ENCODE data around the gene LSR. TPM values are rescaled to one million over a fixed set of nuclear protein-coding genes. Genes with fewer than 3 reads are reported as not detected.

Gene LSR
- total RNA-seq, 1 experiment from 2014 or later: 0.23 TPM

GRCh38 chr19:35246466-35247092 is 2.2 kb upstream of the LSR start:
- DNase-seq (ENCODE audit: low read depth): no peak

- DNase-seq (ENCODE audit: low read depth): no peak
Observed at GRCh38 chr19:35247526-35248309, 1.1 kb upstream of the LSR start.

GRCh38 chr19:35249146-35249847 is 495 bp downstream of the LSR start:
- DNase-seq (ENCODE audit: low read depth): no peak

DNA sequence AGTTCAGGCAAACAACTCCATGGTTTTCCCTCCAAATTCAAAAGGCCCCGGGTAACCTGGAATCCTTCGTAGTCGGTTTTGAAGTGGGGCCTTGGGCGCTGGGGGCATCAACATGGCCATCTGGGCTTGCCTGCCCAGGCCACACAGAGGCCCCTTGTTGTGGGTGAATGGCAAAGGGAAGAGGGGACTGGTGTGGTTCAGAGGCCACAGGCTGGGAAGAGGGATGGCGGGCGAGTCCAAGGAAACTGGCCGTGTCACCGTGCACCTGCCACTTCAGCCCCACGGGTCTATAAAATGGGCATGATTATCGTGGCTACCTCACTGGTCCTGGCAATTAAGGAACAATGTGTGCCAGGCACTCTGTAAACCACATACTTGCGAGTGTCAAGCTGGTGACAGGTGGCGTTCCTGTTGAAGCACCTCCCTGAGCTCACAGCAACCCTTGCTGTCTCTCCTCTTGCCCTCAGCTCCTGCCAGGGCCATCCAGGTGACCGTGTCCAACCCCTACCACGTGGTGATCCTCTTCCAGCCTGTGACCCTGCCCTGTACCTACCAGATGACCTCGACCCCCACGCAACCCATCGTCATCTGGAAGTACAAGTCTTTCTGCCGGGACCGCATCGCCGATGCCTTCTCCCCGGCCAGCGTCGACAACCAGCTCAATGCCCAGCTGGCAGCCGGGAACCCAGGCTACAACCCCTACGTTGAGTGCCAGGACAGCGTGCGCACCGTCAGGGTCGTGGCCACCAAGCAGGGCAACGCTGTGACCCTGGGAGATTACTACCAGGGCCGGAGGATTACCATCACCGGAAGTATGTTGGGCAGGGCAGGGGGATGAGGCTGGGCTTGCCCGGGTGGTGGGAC is 1.3 kb downstream of the LSR start:
- no peak for DNase-seq (ENCODE audit: low read depth)

GRCh38 chr19:35251456-35251855 is 2.7 kb downstream of the LSR start:
- DNase-seq (ENCODE audit: low read depth): no peak

GRCh38 chr19:35253316-35254286 is 4.8 kb downstream of the LSR start:
- DNase-seq (ENCODE audit: low read depth): no peak

DNA sequence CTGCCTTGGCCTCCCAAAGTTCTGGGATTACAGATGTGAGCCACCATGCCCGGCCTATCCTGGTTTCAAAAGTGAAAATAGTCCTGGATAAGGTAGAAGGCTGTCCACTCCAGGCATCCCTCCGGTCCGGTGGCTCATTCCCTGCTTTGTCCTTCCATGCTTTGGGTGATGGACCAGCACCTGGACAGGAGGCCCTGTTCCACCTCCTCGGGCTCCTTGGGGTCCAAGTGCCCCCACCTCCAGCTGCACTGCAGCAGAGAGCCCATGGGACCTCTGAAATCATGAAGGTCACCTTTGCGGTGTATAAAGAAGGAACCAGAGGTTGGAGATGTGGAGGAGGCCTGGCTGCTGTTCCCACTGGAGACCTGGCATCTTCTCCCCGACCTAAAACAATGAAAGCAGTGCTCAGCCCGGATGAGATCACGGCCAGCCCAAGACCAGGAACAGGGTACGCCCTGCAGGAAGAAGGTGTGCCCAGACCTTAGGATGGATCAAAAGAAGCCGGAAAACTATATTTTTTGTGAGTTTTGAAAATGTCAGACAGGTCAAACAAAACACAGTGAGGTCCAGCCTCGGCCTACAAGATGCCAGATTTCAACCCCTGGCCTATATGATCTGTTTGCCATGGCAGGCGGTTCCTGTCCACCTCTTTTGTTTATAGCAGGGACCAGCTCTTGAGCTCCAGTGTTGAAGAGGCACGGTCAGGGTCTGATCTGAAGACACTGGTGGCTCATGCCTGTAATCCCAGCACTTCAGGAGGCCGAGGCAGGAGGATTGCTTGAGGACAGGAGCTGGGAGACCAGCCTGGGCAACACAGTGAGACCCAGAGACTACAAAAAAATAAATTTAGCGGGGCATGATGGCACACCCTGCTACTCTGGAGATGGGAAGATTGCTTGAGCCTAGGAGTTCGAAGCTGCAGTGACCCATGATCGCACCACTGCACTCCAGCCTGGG is 5.8 kb downstream of the LSR start:
- no peak for DNase-seq (ENCODE audit: low read depth)

- no peak for DNase-seq (ENCODE audit: low read depth)
Observed at GRCh38 chr19:35256566-35256965, 7.8 kb downstream of the LSR start.

GRCh38 chr19:35257113-35257461 is 8.3 kb downstream of the LSR start:
- DNase-seq (ENCODE audit: low read depth): no peak

- DNase-seq (ENCODE audit: low read depth): no peak
Observed at GRCh38 chr19:35260694-35261304, 12.0 kb downstream of the LSR start.

GRCh38 chr19:35261356-35262100 is 12.7 kb downstream of the LSR start:
- DNase-seq (ENCODE audit: low read depth): no peak

GRCh38 chr19:35262101-35262761 is 13.4 kb downstream of the LSR start:
- no peak for DNase-seq (ENCODE audit: low read depth)

- no peak for DNase-seq (ENCODE audit: low read depth)
Observed at GRCh38 chr19:35264268-35265125, 15.7 kb downstream of the LSR start.

- DNase-seq (ENCODE audit: low read depth): no peak
Observed at GRCh38 chr19:35265126-35265899, 16.5 kb downstream of the LSR start.

GRCh38 chr19:35265900-35266519 is 17.2 kb downstream of the LSR start:
- DNase-seq (ENCODE audit: low read depth): no peak
